ENCODE measurements around the gene AHR.
"Not testable (repeated sequence)": the region's sequence is repeated elsewhere in the genome, so short reads cannot be mapped to it uniquely, and the experiment has no call there.

The AHR gene

GRCh38 chr7:17339952-17340351, 41.5 kb downstream of the AHR start:
- DNase-seq (ENCODE audit: low read depth), result no peak

GRCh38 chr7:17340655-17341054, 42.2 kb downstream of the AHR start:
- no peak for DNase-seq (ENCODE audit: low read depth)

DNA sequence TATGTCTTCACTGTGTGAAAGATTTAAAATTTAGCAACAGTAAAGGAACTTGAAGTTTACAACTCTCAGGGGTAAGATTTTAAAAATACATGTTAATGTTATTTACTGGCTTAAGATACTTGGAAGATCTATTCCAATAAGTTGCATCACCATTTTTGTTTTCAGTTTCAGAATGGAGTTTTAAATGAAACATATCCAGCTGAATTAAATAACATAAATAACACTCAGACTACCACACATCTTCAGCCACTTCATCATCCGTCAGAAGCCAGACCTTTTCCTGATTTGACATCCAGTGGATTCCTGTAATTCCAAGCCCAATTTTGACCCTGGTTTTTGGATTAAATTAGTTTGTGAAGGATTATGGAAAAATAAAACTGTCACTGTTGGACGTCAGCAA, 44.3 kb downstream of the AHR start:
- DNase-seq (ENCODE audit: low read depth), result no peak

- DNase-seq (ENCODE audit: low read depth), result no peak
Observed at GRCh38 chr7:17347401-17347800, 48.9 kb downstream of the AHR start.

- not testable (repeated sequence) for DNase-seq (ENCODE audit: low read depth)
Observed at GRCh38 chr7:17348932-17349331, 50.5 kb downstream of the AHR start.

DNA sequence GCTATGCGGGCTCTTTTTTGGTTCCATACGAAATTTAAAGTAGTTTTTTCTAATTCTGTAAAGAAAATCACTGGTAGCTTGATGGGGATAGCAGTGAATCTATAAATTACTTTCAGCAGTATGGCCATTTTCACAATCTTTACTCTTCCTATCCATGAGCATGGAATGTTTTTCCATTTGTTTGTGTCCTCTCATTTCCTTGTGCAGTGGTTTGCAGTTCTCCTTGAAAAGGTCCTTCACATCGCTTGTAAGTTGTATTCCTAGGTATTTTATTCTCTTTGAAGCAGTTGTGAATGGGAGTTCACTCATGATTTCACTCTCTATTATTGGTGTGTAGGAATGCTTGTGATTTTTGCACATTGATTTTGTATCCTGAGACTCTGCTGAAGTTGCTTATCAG, 51.9 kb downstream of the AHR start:
- not testable (repeated sequence) for DNase-seq (ENCODE audit: low read depth)

GRCh38 chr7:17353650-17354419, 55.4 kb downstream of the AHR start:
- not testable (repeated sequence) for DNase-seq (ENCODE audit: low read depth)

GRCh38 chr7:17354473-17354872, 56.0 kb downstream of the AHR start:
- DNase-seq (ENCODE audit: low read depth), result no peak

GRCh38 chr7:17355050-17355449, 56.6 kb downstream of the AHR start:
- DNase-seq (ENCODE audit: low read depth), result no peak

- DNase-seq (ENCODE audit: low read depth), result no peak
Observed at GRCh38 chr7:17357952-17358351, 59.5 kb downstream of the AHR start.

GRCh38 chr7:17359610-17360009, 61.2 kb downstream of the AHR start:
- no peak for DNase-seq (ENCODE audit: low read depth)

GRCh38 chr7:17362439-17363105, 64.1 kb downstream of the AHR start:
- no peak for DNase-seq (ENCODE audit: low read depth)

DNA sequence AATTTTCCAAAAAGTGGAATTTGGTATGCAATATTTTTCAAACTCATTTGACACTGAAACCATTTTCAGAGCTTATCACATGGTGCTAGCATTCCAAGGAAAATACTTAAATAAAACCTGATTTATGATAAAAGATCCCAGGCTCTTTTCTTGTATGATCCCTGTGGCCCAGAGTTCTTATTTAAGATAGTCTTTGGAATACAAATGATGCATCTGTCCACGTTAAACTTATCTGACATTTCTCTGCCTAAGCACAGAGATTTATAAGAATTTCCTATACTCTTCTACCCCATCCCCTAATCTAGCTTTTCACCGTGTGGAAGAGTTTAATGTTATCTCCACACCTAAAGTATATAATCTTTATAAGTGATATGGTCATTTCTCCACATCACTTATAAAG, 66.2 kb downstream of the AHR start:
- DNase-seq (ENCODE audit: low read depth), result no peak

DNA sequence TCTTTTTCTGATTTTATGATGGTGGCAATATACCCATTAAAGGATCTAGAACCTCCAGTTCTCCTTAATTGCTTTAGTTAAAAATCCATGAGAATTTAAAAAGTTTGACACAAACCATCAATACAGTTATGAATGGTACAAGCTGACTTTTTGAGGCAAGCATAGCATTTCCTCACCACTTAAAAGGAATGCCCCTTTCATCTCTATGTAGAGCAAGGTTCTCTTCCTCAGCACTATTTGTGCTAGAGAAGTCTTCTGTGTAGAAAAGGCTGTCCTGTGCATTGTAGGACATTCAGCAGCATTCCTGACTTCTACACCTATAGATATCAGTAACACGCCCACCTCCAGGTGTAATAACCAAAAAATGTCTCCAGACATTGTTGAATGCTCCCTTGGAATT, 67.3 kb downstream of the AHR start:
- no peak for DNase-seq (ENCODE audit: low read depth)

- no peak for DNase-seq (ENCODE audit: low read depth)
Observed at GRCh38 chr7:17367502-17367901, 69.0 kb downstream of the AHR start.

DNA sequence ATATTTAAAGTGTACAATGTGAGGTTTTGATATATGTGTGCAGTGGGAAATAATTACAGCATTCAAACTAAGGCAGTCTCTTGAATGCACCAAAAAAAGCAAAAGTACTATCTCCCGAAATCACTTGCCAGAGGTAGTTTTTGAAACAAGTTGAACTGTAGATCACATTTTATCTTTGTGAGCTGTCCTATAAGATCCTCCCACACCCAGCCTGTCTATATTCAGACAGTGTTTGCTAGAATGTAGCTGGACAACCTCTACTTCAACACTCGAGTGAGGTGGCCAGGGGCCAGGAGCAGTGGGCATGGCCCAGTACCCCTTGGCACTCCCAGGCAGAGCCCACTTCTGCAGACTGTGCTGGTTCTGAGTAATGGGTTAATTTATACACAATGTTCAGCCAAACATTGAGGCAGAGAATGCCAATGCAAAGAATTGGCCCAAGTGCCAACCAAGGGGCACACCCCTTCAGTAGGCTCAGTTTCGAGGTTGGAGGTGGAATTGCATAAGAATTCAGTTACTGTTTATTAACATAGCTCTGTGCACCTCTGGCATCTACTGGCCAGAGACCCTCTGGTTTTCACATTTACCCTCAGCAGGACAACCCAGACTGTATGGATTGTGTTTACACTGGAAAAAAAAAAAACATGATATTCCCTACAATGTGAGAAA, 70.5 kb downstream of the AHR start:
- DNase-seq (ENCODE audit: low read depth), result no peak

DNA sequence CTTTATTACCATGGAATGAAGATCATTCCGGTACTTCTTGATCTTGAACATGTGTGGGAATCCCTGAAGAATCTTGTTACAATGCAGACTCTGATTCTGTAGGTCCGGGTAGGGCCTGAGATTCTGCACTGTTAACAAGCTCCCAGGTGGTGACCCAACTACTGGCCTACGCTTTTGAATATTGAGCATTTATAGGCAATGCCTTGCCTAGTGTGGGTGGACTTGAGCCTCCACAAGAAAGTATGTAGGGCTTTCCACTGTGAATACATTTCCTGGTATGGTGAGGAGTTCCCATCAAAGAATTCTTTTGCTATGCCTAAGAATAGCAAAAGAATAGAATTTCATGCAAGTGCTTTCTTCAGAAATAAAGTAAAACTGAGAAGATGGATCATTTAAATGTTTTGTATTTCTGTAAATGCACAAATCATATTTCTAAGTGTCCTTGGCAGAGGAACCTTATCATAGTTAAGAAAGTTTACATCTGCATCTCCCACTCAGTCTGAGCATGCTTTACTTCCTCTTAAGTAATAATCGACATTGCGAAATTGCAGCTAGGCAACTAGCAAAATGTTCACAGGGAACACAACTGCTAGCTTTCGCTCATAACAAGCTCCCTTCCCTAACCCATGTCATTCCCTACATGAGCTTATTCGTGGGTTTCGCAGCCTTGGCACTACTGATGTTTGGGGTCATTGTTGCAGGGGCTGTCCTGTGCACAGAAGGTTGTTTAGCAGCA, 71.4 kb downstream of the AHR start:
- DNase-seq (ENCODE audit: low read depth), result no peak

GRCh38 chr7:17370901-17371585, 72.6 kb downstream of the AHR start:
- no peak for DNase-seq (ENCODE audit: low read depth)

DNA sequence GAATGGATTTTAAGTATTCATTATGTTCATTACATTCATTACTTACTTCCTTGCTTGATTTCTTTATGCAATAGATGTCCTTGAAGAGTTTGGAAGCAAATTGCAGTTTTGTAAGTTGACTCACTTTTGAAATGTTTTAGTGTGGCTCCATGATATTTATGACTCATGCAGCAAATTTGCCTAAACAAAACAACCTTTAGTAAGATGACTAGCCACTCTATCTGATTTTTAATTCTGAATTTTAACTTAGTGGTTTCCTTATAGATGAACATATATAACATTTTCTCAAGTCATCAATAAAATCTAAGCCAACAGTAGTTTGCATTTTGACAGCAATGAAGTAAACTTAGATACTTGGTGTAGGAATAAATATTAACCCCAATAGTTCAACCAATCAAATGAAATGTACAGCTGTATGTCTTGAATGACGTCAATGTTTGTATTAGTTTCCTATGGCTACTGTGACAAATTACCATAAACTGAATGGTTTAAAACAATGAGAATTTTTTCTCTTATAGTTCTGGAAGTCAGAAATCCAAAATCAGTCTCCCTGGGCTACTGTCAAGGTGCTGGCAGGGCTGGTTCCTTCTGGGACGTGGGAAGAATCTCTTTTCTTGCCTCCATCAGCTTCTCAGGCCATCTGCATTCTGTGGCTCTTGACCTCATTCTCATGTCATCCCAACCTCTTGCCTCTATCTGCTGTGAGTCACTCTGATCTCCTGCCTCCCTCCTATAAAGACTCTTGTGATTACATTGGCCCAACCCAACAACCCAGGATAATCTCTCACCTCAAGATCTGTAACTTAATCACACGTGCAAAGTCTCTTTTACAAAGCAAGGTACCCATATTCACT, 73.4 kb downstream of the AHR start:
- DNase-seq (ENCODE audit: low read depth), result no peak

- no peak for DNase-seq (ENCODE audit: low read depth)
Observed at GRCh38 chr7:17374157-17374556, 75.7 kb downstream of the AHR start.

DNA sequence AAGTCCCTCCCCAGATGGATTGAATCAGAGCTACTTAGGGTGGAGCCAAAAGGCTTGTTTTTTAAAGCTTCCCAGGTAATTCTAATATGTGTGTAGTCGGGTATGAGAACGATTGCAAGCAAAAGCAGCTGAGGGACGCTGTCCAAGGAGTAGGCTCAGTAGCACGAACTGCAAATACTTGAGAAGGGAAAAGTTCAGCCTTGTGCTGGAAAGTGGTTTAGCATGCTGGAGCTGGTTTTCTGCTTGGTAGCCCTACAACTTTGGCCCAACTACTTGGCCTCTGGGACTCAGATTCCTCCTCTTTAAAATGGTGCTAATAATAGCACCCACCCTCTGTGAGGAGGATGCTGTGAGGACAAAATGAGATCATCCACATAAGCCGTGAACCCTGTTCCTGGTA, 76.2 kb downstream of the AHR start:
- DNase-seq (ENCODE audit: low read depth), result no peak

Data from activated gamma-delta T cell treated with anti-CD3 and anti-CD28 coated beads, Interleukin-2, amount 50 U/mL, for 16 hours (primary cell).